Gastrocnemius medialis (tissue), 4 donors: ENCODE results near the gene EIPR1. TPM values are rescaled to one million over a fixed set of nuclear protein-coding genes. Genes with fewer than 3 reads are reported as not detected.

Experiments used
- ATAC-seq, 2 donors: fragments of 150-250 bp; one replicate each; pipeline ENCODE4 v1.9.1; 2016
- DNase-seq, 2 donors: peaks; one replicate each; pipeline ENCODE4 v3.0.0-alpha.2; 2019
- H3K27ac ChIP-seq, 4 donors: fragments of 200-600 bp; sonication (generic); 1 replicate in 1 of 4; 2 replicates in 3 of 4; pipeline ENCODE4 v1.5.1; 2016 to 2018; ENCODE audit warnings: mild to moderate bottlenecking in 2 of 4, moderate library complexity in 1 of 4
- H3K27me3 ChIP-seq, 3 donors: fragments of 200-600 bp; sonication (generic) in 2 of 3; 1 replicate in 1 of 3; 2 replicates in 2 of 3; pipeline versions ENCODE4 v1.5.1 to v1.6.0; 2016 to 2019; ENCODE audit warnings: mild to moderate bottlenecking in 1 of 3, moderate library complexity in 1 of 3
- H3K36me3 ChIP-seq, 2 donors: fragments of 200-600 bp; sonication (generic) in 1 of 2; one replicate each; pipeline ENCODE4 v1.5.1; 2017 to 2018
- H3K4me1 ChIP-seq, 2 donors: fragments of 200-600 bp; sonication (generic) in 1 of 2; one replicate each; pipeline ENCODE4 v1.5.1; 2016 to 2017; ENCODE audit warnings: mild to moderate bottlenecking in 2 of 2
- H3K4me3 ChIP-seq, 4 donors: fragments of 200-600 bp; sonication (generic) in 3 of 4; 1 replicate in 1 of 4; 2 replicates in 3 of 4; pipeline ENCODE4 v1.5.1; 2016 to 2019; ENCODE audit warnings: mild to moderate bottlenecking in 2 of 4
- H3K9me3 ChIP-seq, 3 donors: fragments of 200-600 bp; sonication (generic) in 2 of 3; 1 replicate in 1 of 3; 2 replicates in 2 of 3; pipeline ENCODE4 v1.5.1; 2016 to 2019
- CTCF ChIP-seq, 5 experiments: fragments of 450-650 bp in 3 of 5; fragments of 200-600 bp in 2 of 5; sonication (generic) in 2 of 5; IDR thresholded peaks in 4 of 5; conservative IDR thresholded peaks in 1 of 5; 1 replicate in 4 of 5; 2 replicates in 1 of 5; pipeline ENCODE4 v1.5.1; 2016 to 2019; ENCODE audit warnings: antibody characterized with exemption in 5 of 5, mild to moderate bottlenecking in 3 of 5, moderate library complexity in 3 of 5
- POLR2A ChIP-seq, 2 donors: fragments of 450-650 bp; IDR thresholded peaks; one replicate each; pipeline ENCODE4 v1.6.1; 2017; ENCODE audit warnings: antibody characterized with exemption in 2 of 2, mild to moderate bottlenecking in 2 of 2, moderate library complexity in 2 of 2
- in situ Hi-C, 4 donors: fragments of 200-750 bp; cut with MboI; loops; one replicate each; pipeline versions ENCODE4 v1.15.0 to v1.8.0; 2017; ENCODE audit warnings: low sequenced_read_pairs in 4 of 4
- intact Hi-C: fragments of 100-400 bp; cut with DNase I; formaldehyde crosslinking; loops from one replicate; pipeline ENCODE4 v1.15.1; 2023; ENCODE audit warnings: low total_unique reads
- total RNA-seq, 4 donors: library from RNA; depleted of rRNA; stranded (reverse); fragments of >200 nt; gene quantifications; one replicate each; pipeline versions ENCODE4 v1.1.0 to v1.2.3, GENCODE V29; 2016

EIPR1 gene
- total RNA-seq, 4 donors from 2014 or later = 23.2 to 30.5 (median 24.4) TPM

DNA sequence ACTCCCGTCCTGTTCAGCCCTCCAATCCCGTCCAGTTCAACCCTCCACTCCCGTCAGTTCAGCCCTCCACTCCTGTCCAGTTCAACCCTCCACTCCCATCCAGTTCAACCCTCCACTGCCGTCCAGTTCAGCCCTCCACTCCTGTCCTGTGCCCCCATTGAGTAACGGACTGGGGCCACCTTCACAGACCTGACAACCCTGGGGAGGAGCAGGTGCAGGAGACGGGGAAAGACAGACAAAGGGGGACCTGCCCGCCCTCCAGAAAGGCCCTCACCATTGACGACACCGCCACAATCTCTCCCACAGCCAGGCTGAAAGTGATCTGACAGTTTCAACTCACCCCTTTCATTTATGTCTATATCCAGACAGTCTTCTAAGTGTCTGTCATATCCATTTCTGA is 72.2 kb downstream of the EIPR1 start:
- intact Hi-C loops (no loop called here), in situ Hi-C loops (no loop called here)
- H3K27me3 ChIP-seq = no peaks in the 10 kb centered on the region
- H3K36me3 ChIP-seq = no peaks in the 10 kb centered on the region
- no peak for ATAC-seq
- no peaks in the 10 kb centered on the region for H3K9me3 ChIP-seq
- DNase-seq = no peak
- TF ChIP-seq POLR2A (IDR thresholded peaks at IDR 0.05) (no peak), CTCF (IDR thresholded peaks at IDR 0.05 in 4 of 5, conservative IDR thresholded peaks at IDR 0.05 in 1 of 5) (no peak)
- no peak overlapping the region for H3K4me3 ChIP-seq
- H3K4me1 ChIP-seq = peaks cover 5 to 6% of the 10 kb centered on the region in 2 donors
- no peak overlapping the region for H3K27ac ChIP-seq

- H3K9me3 ChIP-seq = no peaks in the 10 kb centered on the region
- in situ Hi-C loops = no loop called here
- TF ChIP-seq CTCF (IDR thresholded peaks at IDR 0.05 in 4 of 5, conservative IDR thresholded peaks at IDR 0.05 in 1 of 5) = peak; percentile 85 to 97 (median 89)
- TF ChIP-seq POLR2A (IDR thresholded peaks at IDR 0.05) = no peak
- ATAC-seq = peak; percentile 96 to 98
- intact Hi-C loops = loop anchor here (2.0 kb wide), 1 partner anchor 111 kb away; no protein-coding TSS in a partner anchor
- no peaks in the 10 kb centered on the region for H3K36me3 ChIP-seq
- peak overlapping the region; percentile 45 to 56 (median 49) for H3K4me3 ChIP-seq
- H3K27me3 ChIP-seq = no peaks in the 10 kb centered on the region
- DNase-seq = peak; percentile 64 to 73
- peak overlapping the region; percentile 13 to 62 (median 25) for H3K27ac ChIP-seq
- H3K4me1 ChIP-seq = peaks cover 5 to 6% of the 10 kb centered on the region in 2 donors
Observed at GRCh38 chr2:3303583-3304406, 73.8 kb downstream of the EIPR1 start.

DNA sequence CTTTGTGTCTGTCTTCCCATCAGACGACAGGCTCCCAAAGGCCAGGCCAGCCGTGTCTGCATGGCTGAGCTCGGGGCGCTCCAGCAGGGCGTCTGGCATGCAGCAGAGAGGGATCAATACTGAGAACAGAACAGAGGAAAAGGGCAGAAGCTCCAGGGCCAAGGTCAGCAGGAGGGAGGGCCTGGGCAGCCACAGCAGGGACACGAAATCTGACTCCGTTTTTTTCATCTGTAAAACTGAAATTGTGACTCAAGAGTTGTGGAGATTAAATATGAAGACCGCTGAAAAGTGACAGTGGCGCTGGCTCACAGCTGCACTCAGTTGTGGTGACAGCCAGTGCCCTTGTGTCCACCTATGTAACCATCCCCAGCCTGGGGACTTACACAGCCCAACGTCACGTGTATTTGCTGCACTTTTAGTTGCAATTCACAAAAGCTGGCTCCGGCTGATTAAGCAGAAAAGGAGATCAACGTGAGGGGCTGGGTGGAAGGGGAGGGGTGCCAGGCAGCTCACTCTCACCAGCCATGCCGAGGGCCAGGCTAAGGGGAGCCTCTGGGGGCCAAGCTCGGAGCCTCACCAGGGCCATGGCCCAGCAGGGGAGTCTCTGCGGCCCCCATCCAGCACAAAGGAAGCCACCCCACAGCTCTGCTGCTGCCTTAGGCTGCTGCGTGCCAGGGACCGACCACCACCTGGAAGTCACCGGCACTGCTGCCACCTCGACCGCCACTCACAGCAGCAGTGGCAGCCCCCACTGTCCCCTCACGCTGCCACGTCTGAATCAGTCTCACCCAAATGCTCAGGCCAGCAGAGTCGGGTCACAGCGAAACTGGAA is 74.7 kb downstream of the EIPR1 start:
- Histone ChIP-seq H3K27ac (peak overlapping the region; percentile 13 to 62 (median 25)), H3K27me3 (no peaks in the 10 kb centered on the region), H3K4me3 (peak overlapping the region; percentile 45 to 56 (median 49)), H3K36me3 (no peaks in the 10 kb centered on the region), H3K4me1 (peaks cover 5 to 6% of the 10 kb centered on the region in 2 donors), H3K9me3 (no peaks in the 10 kb centered on the region)
- intact Hi-C loops = loop anchor here (2.0 kb wide), 1 partner anchor 110 kb away; no protein-coding TSS in a partner anchor
- TF ChIP-seq POLR2A (IDR thresholded peaks at IDR 0.05) (no peak), CTCF (IDR thresholded peaks at IDR 0.05 in 4 of 5, conservative IDR thresholded peaks at IDR 0.05 in 1 of 5) (no peak)
- ATAC-seq (peak; percentile 17 to 42), DNase-seq (no peak)
- in situ Hi-C loops = no loop called here

- in situ Hi-C loops = no loop called here
Observed at GRCh38 chr2:3302421-3302750, 75.2 kb downstream of the EIPR1 start.

More at GRCh38 chr2:3302421-3302750, 75.2 kb downstream of the EIPR1 start:
- TF ChIP-seq POLR2A (IDR thresholded peaks at IDR 0.05) (no peak), CTCF (IDR thresholded peaks at IDR 0.05 in 4 of 5, conservative IDR thresholded peaks at IDR 0.05 in 1 of 5) (no peak)
- Histone ChIP-seq H3K27me3 (no peaks in the 10 kb centered on the region), H3K27ac (no peak overlapping the region), H3K4me3 (no peak overlapping the region), H3K4me1 (peaks cover 5 to 6% of the 10 kb centered on the region in 2 donors), H3K9me3 (no peaks in the 10 kb centered on the region), H3K36me3 (no peaks in the 10 kb centered on the region)
- no peak for DNase-seq
- intact Hi-C loops = loop anchor here (2.0 kb wide), 1 partner anchor 110 kb away; no protein-coding TSS in a partner anchor
- no peak for ATAC-seq
